ENCODE results near the gene NPY1R.

Gene NPY1R

GRCh38 chr4:163279713-163280112, 52.7 kb downstream of the NPY1R start:
- no peak for DNase-seq (ENCODE audit: low spot score)

GRCh38 chr4:163274861-163275260, 57.5 kb downstream of the NPY1R start:
- DNase-seq (ENCODE audit: low spot score) = no peak

Data from CD4-positive, alpha-beta T cell treated with Interleukin-2 at 100 ng/mL for 4 hours (primary cell).